ENCODE measurements around the gene CCHCR1.

DNA sequence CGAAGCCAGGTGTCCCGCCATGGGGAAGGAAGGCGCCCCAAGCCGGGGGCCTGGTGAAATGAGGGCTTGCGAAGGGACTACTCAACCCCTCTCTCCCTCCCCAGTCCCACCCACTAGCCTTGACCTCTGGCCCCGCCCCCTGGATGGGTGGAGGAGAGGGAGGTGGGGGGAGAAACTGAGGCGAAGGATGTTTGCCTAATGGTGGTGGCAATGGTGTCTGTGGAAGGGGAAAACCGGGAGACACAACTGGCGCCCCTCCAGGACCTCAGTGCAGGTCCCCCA, 12.9 kb upstream of the CCHCR1 start, which contains the start of gene POU5F1:
- TF ChIP-seq IKZF1 (IDR thresholded peaks at IDR 0.05) (no peak), EZH2 (conservative IDR thresholded peaks at IDR 0.05; ENCODE audit: low read depth, low read length) (no peak), ZSCAN9 (CRISPR knock-in tag; IDR thresholded peaks at IDR 0.05; ENCODE audit: borderline replicate concordance) (no peak), ATF3 (CRISPR knock-in tag; IDR thresholded peaks at IDR 0.05) (no peak), HCFC1 (IDR thresholded peaks at IDR 0.05; ENCODE audit: low read depth, low read length) (no peak), ZNF343 (CRISPR knock-in tag; IDR thresholded peaks at IDR 0.05) (no peak), CTCF (CRISPR knock-in tag; IDR thresholded peaks at IDR 0.05) (no peak), USF2 (IDR thresholded peaks at IDR 0.05; ENCODE audit: low read depth, low read length) (no peak), USF2 (CRISPR knock-in tag; IDR thresholded peaks at IDR 0.05; ENCODE audit: borderline replicate concordance) (no peak), ZNF891 (CRISPR knock-in tag; IDR thresholded peaks at IDR 0.05) (no peak), FOXK2 (IDR thresholded peaks at IDR 0.05) (no peak), TCF7L2 (IDR thresholded peaks at IDR 0.05; ENCODE audit: low read depth, low read length) (no peak), NR1H2 (CRISPR knock-in tag; IDR thresholded peaks at IDR 0.05; ENCODE audit: borderline replicate concordance, low read depth) (no peak), SP1 (IDR thresholded peaks at IDR 0.05) (no peak), SP1 (CRISPR knock-in tag; IDR thresholded peaks at IDR 0.05) (no peak)

Data from HepG2 (cell line).